ENCODE results near the gene PLD2.
A peak's percentile ranks its signal among the peaks of the same experiment; 100 is the strongest.

The PLD2 gene

GRCh38 chr17:4806777-4807604, at the start of gene PLD2:
PLD2 (plus strand) TSS chr17:4807152; CDS start chr17:4807773, 621 bp downstream.
- DNase-seq (ENCODE audit: low read depth in 2 of 2): peak; percentile 85 to 89

GRCh38 chr17:4759776-4760236, 47.1 kb upstream of the PLD2 start:
- no peak for DNase-seq (ENCODE audit: low read depth in 2 of 2)

GRCh38 chr17:4764595-4764994, 42.4 kb upstream of the PLD2 start:
- no peak for DNase-seq (ENCODE audit: low read depth in 2 of 2)

GRCh38 chr17:4766201-4766600, 40.8 kb upstream of the PLD2 start:
- DNase-seq (ENCODE audit: low read depth in 2 of 2): no peak

- no peak for DNase-seq (ENCODE audit: low read depth in 2 of 2)
Observed at GRCh38 chr17:4766723-4767122, 40.2 kb upstream of the PLD2 start.

- DNase-seq (ENCODE audit: low read depth in 2 of 2): no peak
Observed at GRCh38 chr17:4768298-4768697, 38.7 kb upstream of the PLD2 start.

- DNase-seq (ENCODE audit: low read depth in 2 of 2): no peak
Observed at GRCh38 chr17:4769628-4770027, 37.3 kb upstream of the PLD2 start.

GRCh38 chr17:4771519-4772234, 35.3 kb upstream of the PLD2 start, which contains the start of gene TM4SF5:
TM4SF5 (plus strand) TSS chr17:4771886; CDS start chr17:4771923, 37 bp downstream.
- DNase-seq (ENCODE audit: low read depth in 2 of 2): no peak

GRCh38 chr17:4772235-4772613, 34.7 kb upstream of the PLD2 start:
- DNase-seq (ENCODE audit: low read depth in 2 of 2): no peak

- DNase-seq (ENCODE audit: low read depth in 2 of 2): no peak
Observed at GRCh38 chr17:4777969-4778760, 28.8 kb upstream of the PLD2 start.

GRCh38 chr17:4780325-4780955, 26.5 kb upstream of the PLD2 start:
- no peak for DNase-seq (ENCODE audit: low read depth in 2 of 2)

- no peak for DNase-seq (ENCODE audit: low read depth in 2 of 2)
Observed at GRCh38 chr17:4782652-4783051, 24.3 kb upstream of the PLD2 start.

GRCh38 chr17:4785311-4786105, 21.4 kb upstream of the PLD2 start:
- no peak for DNase-seq (ENCODE audit: low read depth in 2 of 2)

GRCh38 chr17:4786106-4786511, 20.8 kb upstream of the PLD2 start, which contains the start of gene VMO1:
VMO1 (minus strand) TSS chr17:4786364; CDS start chr17:4786352, 12 bp downstream.
- no peak for DNase-seq (ENCODE audit: low read depth in 2 of 2)

GRCh38 chr17:4786516-4786915, 20.4 kb upstream of the PLD2 start:
- no peak for DNase-seq (ENCODE audit: low read depth in 2 of 2)

- no peak for DNase-seq (ENCODE audit: low read depth in 2 of 2)
Observed at GRCh38 chr17:4788159-4788806, 18.7 kb upstream of the PLD2 start.

- DNase-seq (ENCODE audit: low read depth in 2 of 2): no peak
Observed at GRCh38 chr17:4788807-4789700, 17.9 kb upstream of the PLD2 start, which contains the start of gene GLTPD2. GLTPD2 (plus strand) TSS chr17:4788964; CDS start chr17:4789012, 48 bp downstream.

GRCh38 chr17:4789701-4789950, 17.3 kb upstream of the PLD2 start:
- DNase-seq (ENCODE audit: low read depth in 2 of 2): no peak
